Body of pancreas (tissue), 4 donors: Measurements from ENCODE around the gene SPATA13.

Source experiments
- POLR2A ChIP-seq, 3 donors: fragments of 450-650 bp; IDR thresholded peaks; one replicate each; pipeline ENCODE4 v1.6.1; 2016; ENCODE audit warnings: antibody characterized with exemption in 3 of 3, mild to moderate bottlenecking in 2 of 3
- TF ChIP-seq, protein P1 (sequence below), 7 experiments: fragments of 450-650 bp in 4 of 7; fragments of 200-600 bp in 3 of 7; sonication (generic) in 3 of 7; IDR thresholded peaks; one replicate each; pipeline ENCODE4 v1.5.1; 2016 to 2019; ENCODE audit warnings: antibody characterized with exemption in 7 of 7

DNA sequence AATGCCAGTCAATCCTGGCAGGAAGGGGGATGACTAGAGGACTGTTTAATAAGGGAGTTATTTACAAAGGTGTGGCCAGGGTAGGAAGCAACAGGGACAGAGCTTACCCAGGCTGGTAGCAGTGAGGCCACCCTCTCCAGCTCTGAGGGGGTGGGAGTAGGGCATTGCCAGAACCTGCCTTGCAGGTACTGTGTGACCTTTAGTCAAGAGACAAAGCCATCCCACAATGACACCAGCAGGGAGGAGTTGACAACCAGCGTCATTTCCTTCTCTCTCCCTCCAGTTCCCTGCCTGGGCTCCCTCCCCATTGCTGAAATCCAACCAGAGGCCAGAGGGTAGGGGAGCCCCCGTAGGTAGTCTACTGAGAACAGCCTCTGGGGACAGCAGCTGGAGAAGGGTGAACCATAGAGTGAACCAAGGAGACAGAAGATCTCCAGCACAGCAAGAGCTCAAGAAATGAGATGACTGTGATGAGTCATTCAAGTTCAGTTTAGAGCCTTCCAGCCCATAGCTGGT lies 33.3 kb upstream of the SPATA13 start:
- TF ChIP-seq, protein P1, sequence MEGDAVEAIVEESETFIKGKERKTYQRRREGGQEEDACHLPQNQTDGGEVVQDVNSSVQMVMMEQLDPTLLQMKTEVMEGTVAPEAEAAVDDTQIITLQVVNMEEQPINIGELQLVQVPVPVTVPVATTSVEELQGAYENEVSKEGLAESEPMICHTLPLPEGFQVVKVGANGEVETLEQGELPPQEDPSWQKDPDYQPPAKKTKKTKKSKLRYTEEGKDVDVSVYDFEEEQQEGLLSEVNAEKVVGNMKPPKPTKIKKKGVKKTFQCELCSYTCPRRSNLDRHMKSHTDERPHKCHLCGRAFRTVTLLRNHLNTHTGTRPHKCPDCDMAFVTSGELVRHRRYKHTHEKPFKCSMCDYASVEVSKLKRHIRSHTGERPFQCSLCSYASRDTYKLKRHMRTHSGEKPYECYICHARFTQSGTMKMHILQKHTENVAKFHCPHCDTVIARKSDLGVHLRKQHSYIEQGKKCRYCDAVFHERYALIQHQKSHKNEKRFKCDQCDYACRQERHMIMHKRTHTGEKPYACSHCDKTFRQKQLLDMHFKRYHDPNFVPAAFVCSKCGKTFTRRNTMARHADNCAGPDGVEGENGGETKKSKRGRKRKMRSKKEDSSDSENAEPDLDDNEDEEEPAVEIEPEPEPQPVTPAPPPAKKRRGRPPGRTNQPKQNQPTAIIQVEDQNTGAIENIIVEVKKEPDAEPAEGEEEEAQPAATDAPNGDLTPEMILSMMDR (IDR thresholded peaks at IDR 0.05) = no peak
- no peak for TF ChIP-seq POLR2A (IDR thresholded peaks at IDR 0.05)
